Type B pancreatic cell (in vitro differentiated cells): ENCODE results near the gene TRMO. TPM values are rescaled to one million over a fixed set of nuclear protein-coding genes. Genes with fewer than 3 reads are reported as not detected.

Source experiments
- DNase-seq: peaks from one replicate; pipeline ENCODE4 v3.0.0; 2021; ENCODE audit warnings: mixed read lengths; ENCODE audit not compliant: unreplicated experiment; ENCODE audit errors: extremely low spot score
- H3K27ac Mint-ChIP-seq: 2 replicates; pipeline ENCODE4 v1.8.0; 2021; ENCODE audit warnings: mild to moderate bottlenecking, mixed read lengths
- H3K27me3 Mint-ChIP-seq: 2 replicates; pipeline ENCODE4 v1.8.0; 2021; ENCODE audit warnings: mixed read lengths
- H3K36me3 Mint-ChIP-seq: 2 replicates; pipeline ENCODE4 v1.8.0; 2021; ENCODE audit warnings: mixed read lengths
- H3K4me1 Mint-ChIP-seq: one replicate; pipeline ENCODE4 v1.8.0; 2021; ENCODE audit warnings: mixed read lengths; ENCODE audit not compliant: unreplicated experiment
- H3K4me3 Mint-ChIP-seq: 2 replicates; pipeline ENCODE4 v1.8.0; 2021; ENCODE audit warnings: mild to moderate bottlenecking, mixed read lengths
- H3K9me3 Mint-ChIP-seq: 2 replicates; pipeline ENCODE4 v1.8.0; 2021; ENCODE audit warnings: mixed read lengths
- CTCF ChIP-seq: fragments of 200-600 bp; sonication (generic); conservative IDR thresholded peaks from 2 replicates; pipeline ENCODE4 v1.5.0; 2021; ENCODE audit warnings: antibody characterized with exemption, mild to moderate bottlenecking
- total RNA-seq: library from RNA; stranded (reverse); gene quantifications from 2 replicates; pipeline ENCODE4 v1.2.1, GENCODE V29; 2021; ENCODE audit warnings: low replicate concordance

TRMO gene
- total RNA-seq, 1 donor from 2014 or later, result 11.3 TPM

- H3K9me3 Mint-ChIP-seq, result peaks cover 16% of the 10 kb centered on the region
- H3K27me3 Mint-ChIP-seq, result peaks cover 33% of the 10 kb centered on the region
- no peak for TF ChIP-seq CTCF
- no peak overlapping the region for H3K4me3 Mint-ChIP-seq
- no peak overlapping the region for H3K27ac Mint-ChIP-seq
- H3K4me1 Mint-ChIP-seq, result no peaks in the 10 kb centered on the region
- no peak for DNase-seq
- H3K36me3 Mint-ChIP-seq, result no peaks in the 10 kb centered on the region
These were observed 30.6 kb downstream of the TRMO start for GRCh38 chr9:97891736-97892135.

GRCh38 chr9:97889941-97890887, 32.1 kb downstream of the TRMO start:
- H3K27me3 Mint-ChIP-seq, result peaks cover 33% of the 10 kb centered on the region
- H3K4me3 Mint-ChIP-seq, result no peak overlapping the region
- no peak for DNase-seq
- TF ChIP-seq CTCF, result peak; percentile 71
- H3K4me1 Mint-ChIP-seq, result no peaks in the 10 kb centered on the region
- no peak overlapping the region for H3K27ac Mint-ChIP-seq
- H3K9me3 Mint-ChIP-seq, result peaks cover 16% of the 10 kb centered on the region
- no peaks in the 10 kb centered on the region for H3K36me3 Mint-ChIP-seq

- Mint-ChIP-seq H3K36me3 (no peaks in the 10 kb centered on the region), H3K27me3 (peaks cover 45% of the 10 kb centered on the region), H3K27ac (no peak overlapping the region), H3K9me3 (no peaks in the 10 kb centered on the region), H3K4me1 (peaks cover 4% of the 10 kb centered on the region), H3K4me3 (no peak overlapping the region)
- no peak for DNase-seq
- no peak for TF ChIP-seq CTCF
These were observed 42.0 kb downstream of the TRMO start for GRCh38 chr9:97880336-97880735.

- H3K27me3 Mint-ChIP-seq, result peaks cover 42% of the 10 kb centered on the region
- H3K4me3 Mint-ChIP-seq, result no peak overlapping the region
- no peaks in the 10 kb centered on the region for H3K36me3 Mint-ChIP-seq
- H3K9me3 Mint-ChIP-seq, result no peaks in the 10 kb centered on the region
- H3K27ac Mint-ChIP-seq, result no peak overlapping the region
- H3K4me1 Mint-ChIP-seq, result peaks cover 4% of the 10 kb centered on the region
- no peak for TF ChIP-seq CTCF
- DNase-seq, result no peak
These were observed 46.2 kb downstream of the TRMO start for GRCh38 chr9:97876061-97876460.

GRCh38 chr9:97875111-97875510, 47.2 kb downstream of the TRMO start:
- no peaks in the 10 kb centered on the region for H3K36me3 Mint-ChIP-seq
- H3K27ac Mint-ChIP-seq, result no peak overlapping the region

More at GRCh38 chr9:97875111-97875510, 47.2 kb downstream of the TRMO start:
- no peak for TF ChIP-seq CTCF
- H3K27me3 Mint-ChIP-seq, result peaks cover 43% of the 10 kb centered on the region
- DNase-seq, result no peak
- peaks cover 4% of the 10 kb centered on the region for H3K4me1 Mint-ChIP-seq
- no peaks in the 10 kb centered on the region for H3K9me3 Mint-ChIP-seq
- no peak overlapping the region for H3K4me3 Mint-ChIP-seq
